Measurements from ENCODE around the gene SELENOS.

SELENOS gene

GRCh38 chr15:101316529-101316928 is 39.2 kb upstream of the SELENOS start:
- no peak for TF ChIP-seq CTCF (IDR thresholded peaks at IDR 0.05; ENCODE audit: low read length)
- TF ChIP-seq EZH2 (IDR thresholded peaks at IDR 0.05; ENCODE audit: borderline replicate concordance, low read length): no peak
- H3F3A ChIP-seq (ENCODE audit: insufficient read depth, low read length): no peaks in the 10 kb centered on the region
- H3K9me3 ChIP-seq (ENCODE audit: low read length): no peaks in the 10 kb centered on the region
- H3K9ac ChIP-seq (ENCODE audit: low read length): no peak overlapping the region
- no peaks in the 10 kb centered on the region for H4K20me1 ChIP-seq (ENCODE audit: insufficient read depth, low read length)
- no peak overlapping the region for H3K27ac ChIP-seq (ENCODE audit: low read depth, low read length, poor library complexity, severe bottlenecking)
- no peak overlapping the region for H3K4me3 ChIP-seq (ENCODE audit: low read depth, low read length, poor library complexity, severe bottlenecking)
- no peaks in the 10 kb centered on the region for H3K4me1 ChIP-seq (ENCODE audit: insufficient read depth, low read length, severe bottlenecking)
- H2AFZ ChIP-seq (ENCODE audit: low read length): no peak overlapping the region
- no peaks in the 10 kb centered on the region for H3K36me3 ChIP-seq (ENCODE audit: insufficient read depth, low read length)
- no peak overlapping the region for H3K4me2 ChIP-seq (ENCODE audit: low read length)
- no peaks in the 10 kb centered on the region for H3K9me2 ChIP-seq (ENCODE audit: low read depth, low read length)
- peaks cover 15% of the 10 kb centered on the region for H3K27me3 ChIP-seq (ENCODE audit: insufficient read depth, low read length)
- no peaks in the 10 kb centered on the region for H3K79me2 ChIP-seq (ENCODE audit: insufficient read depth, low read length)

GRCh38 chr15:101315736-101316135 is 38.5 kb upstream of the SELENOS start:
- Histone ChIP-seq H3K4me2 (ENCODE audit: low read length) (no peak overlapping the region), H2AFZ (ENCODE audit: low read length) (no peak overlapping the region)

GRCh38 chr15:101314336-101315125 is 37.2 kb upstream of the SELENOS start:
- Histone ChIP-seq H3K9ac (ENCODE audit: low read length) (no peak overlapping the region), H3K4me1 (ENCODE audit: insufficient read depth, low read length, severe bottlenecking) (no peaks in the 10 kb centered on the region), H2AFZ (ENCODE audit: low read length) (no peak overlapping the region), H4K20me1 (ENCODE audit: insufficient read depth, low read length) (no peaks in the 10 kb centered on the region), H3K36me3 (ENCODE audit: insufficient read depth, low read length) (no peaks in the 10 kb centered on the region), H3K4me3 (ENCODE audit: low read depth, low read length, poor library complexity, severe bottlenecking) (no peak overlapping the region), H3K27me3 (ENCODE audit: insufficient read depth, low read length) (peaks cover 12% of the 10 kb centered on the region), H3K4me2 (ENCODE audit: low read length) (no peak overlapping the region), H3K27ac (ENCODE audit: low read depth, low read length, poor library complexity, severe bottlenecking) (no peak overlapping the region), H3F3A (ENCODE audit: insufficient read depth, low read length) (no peaks in the 10 kb centered on the region), H3K9me2 (ENCODE audit: low read depth, low read length) (no peaks in the 10 kb centered on the region), H3K79me2 (ENCODE audit: insufficient read depth, low read length) (no peaks in the 10 kb centered on the region), H3K9me3 (ENCODE audit: low read length) (no peaks in the 10 kb centered on the region)
- TF ChIP-seq CTCF (IDR thresholded peaks at IDR 0.05; ENCODE audit: low read length) (no peak), EZH2 (IDR thresholded peaks at IDR 0.05; ENCODE audit: borderline replicate concordance, low read length) (no peak)

More at GRCh38 chr15:101315736-101316135, 38.5 kb upstream of the SELENOS start:
- H3K4me3 ChIP-seq (ENCODE audit: low read depth, low read length, poor library complexity, severe bottlenecking): no peak overlapping the region
- H3K9me3 ChIP-seq (ENCODE audit: low read length): no peaks in the 10 kb centered on the region
- no peaks in the 10 kb centered on the region for H4K20me1 ChIP-seq (ENCODE audit: insufficient read depth, low read length)
- no peak overlapping the region for H3K9ac ChIP-seq (ENCODE audit: low read length)
- no peaks in the 10 kb centered on the region for H3K36me3 ChIP-seq (ENCODE audit: insufficient read depth, low read length)
- no peak for TF ChIP-seq EZH2 (IDR thresholded peaks at IDR 0.05; ENCODE audit: borderline replicate concordance, low read length)
- TF ChIP-seq CTCF (IDR thresholded peaks at IDR 0.05; ENCODE audit: low read length): no peak
- no peak overlapping the region for H3K27ac ChIP-seq (ENCODE audit: low read depth, low read length, poor library complexity, severe bottlenecking)
- H3K79me2 ChIP-seq (ENCODE audit: insufficient read depth, low read length): no peaks in the 10 kb centered on the region
- no peaks in the 10 kb centered on the region for H3F3A ChIP-seq (ENCODE audit: insufficient read depth, low read length)
- no peaks in the 10 kb centered on the region for H3K9me2 ChIP-seq (ENCODE audit: low read depth, low read length)
- H3K4me1 ChIP-seq (ENCODE audit: insufficient read depth, low read length, severe bottlenecking): no peaks in the 10 kb centered on the region
- peaks cover 15% of the 10 kb centered on the region for H3K27me3 ChIP-seq (ENCODE audit: insufficient read depth, low read length)
